MM.1S (cell line): ENCODE data around the gene SPTBN1.

Experiments used
- DNase-seq: peaks from one replicate; pipeline ENCODE4 v3.0.0-alpha.2; 2015
- H2AFZ ChIP-seq: fragments of 300-600 bp; sonication (generic); 2 replicates; pipeline ENCODE4 v1.6.0; 2016; ENCODE audit warnings: antibody characterized with exemption, low read length
- H3F3A ChIP-seq: fragments of 300-600 bp; sonication (generic); 2 replicates; pipeline ENCODE4 v1.6.1; 2016; ENCODE audit warnings: mild to moderate bottlenecking, antibody characterized with exemption, low read length, moderate library complexity, mixed read lengths; ENCODE audit not compliant: insufficient read depth
- H3K27ac ChIP-seq: fragments of 300-600 bp; sonication (generic); 2 replicates; pipeline ENCODE4 v1.5.1; 2016; ENCODE audit warnings: mild to moderate bottlenecking, low read length
- H3K27me3 ChIP-seq: fragments of 300-600 bp; sonication (generic); replicated peaks from 2 replicates; pipeline ENCODE4 v1.6.0; 2016; ENCODE audit warnings: low read length; ENCODE audit not compliant: insufficient read depth
- H3K36me3 ChIP-seq: fragments of 300-600 bp; sonication (generic); replicated peaks from 2 replicates; pipeline ENCODE4 v1.6.1; 2016; ENCODE audit warnings: mild to moderate bottlenecking, low read length, mixed read lengths; ENCODE audit not compliant: insufficient read depth
- H3K4me1 ChIP-seq: fragments of 300-600 bp; sonication (generic); 2 replicates; pipeline ENCODE4 v1.6.1; 2016; ENCODE audit warnings: low read length, mixed read lengths
- H3K4me2 ChIP-seq: fragments of 300-600 bp; sonication (generic); 2 replicates; pipeline ENCODE4 v1.6.0; 2016; ENCODE audit warnings: low read depth, low read length
- H3K4me3 ChIP-seq: fragments of 300-600 bp; sonication (generic); 2 replicates; pipeline ENCODE4 v1.5.1; 2016; ENCODE audit warnings: low read length, mixed read lengths
- H3K79me2 ChIP-seq: fragments of 300-600 bp; sonication (generic); 2 replicates; pipeline ENCODE4 v1.6.1; 2016; ENCODE audit warnings: mixed run types, low read length, mixed read lengths
- H3K9ac ChIP-seq: fragments of 300-600 bp; sonication (generic); 2 replicates; pipeline ENCODE4 v1.6.1; 2016; ENCODE audit warnings: low read length, mixed read lengths
- H3K9me2 ChIP-seq: fragments of 300-600 bp; sonication (generic); replicated peaks from 2 replicates; pipeline ENCODE4 v1.6.1; 2016; ENCODE audit warnings: mild to moderate bottlenecking, low read length, mixed read lengths; ENCODE audit not compliant: insufficient read depth
- H3K9me3 ChIP-seq: fragments of 300-600 bp; sonication (generic); replicated peaks from 2 replicates; pipeline ENCODE4 v1.6.1; 2016; ENCODE audit warnings: mild to moderate bottlenecking, low read length, mixed read lengths; ENCODE audit not compliant: insufficient read depth
- H4K20me1 ChIP-seq: fragments of 300-600 bp; sonication (generic); 2 replicates; pipeline ENCODE4 v1.6.1; 2016; ENCODE audit warnings: mild to moderate bottlenecking, low read length, moderate library complexity, mixed read lengths; ENCODE audit not compliant: insufficient read depth
- EZH2 ChIP-seq: fragments of 300-600 bp; sonication (generic); optimal IDR thresholded peaks from 2 replicates; pipeline ENCODE3; 2017; ENCODE audit warnings: low read depth, mild to moderate bottlenecking, antibody characterized with exemption, low read length, mixed read lengths
- EZH2phosphoT487 ChIP-seq: fragments of 300-600 bp; sonication (generic); IDR thresholded peaks from 2 replicates; pipeline ENCODE4 v1.6.1; 2018; ENCODE audit warnings: antibody characterized with exemption, low read length
- TF ChIP-seq, protein P1 (sequence below): fragments of 300-600 bp; sonication (generic); IDR thresholded peaks from 2 replicates; pipeline ENCODE4 v1.5.1; 2016; ENCODE audit warnings: antibody characterized with exemption, low read length, mixed read lengths

The SPTBN1 gene

GRCh38 chr2:54416938-54417337, 39.2 kb upstream of the SPTBN1 start:
- H3K9ac ChIP-seq, result no peak overlapping the region
- H3K27me3 ChIP-seq, result no peaks in the 10 kb centered on the region
- H3K79me2 ChIP-seq, result no peaks in the 10 kb centered on the region
- no peak for DNase-seq
- H3K4me2 ChIP-seq, result no peak overlapping the region
- no peak for TF ChIP-seq EZH2phosphoT487
- TF ChIP-seq, protein P1, sequence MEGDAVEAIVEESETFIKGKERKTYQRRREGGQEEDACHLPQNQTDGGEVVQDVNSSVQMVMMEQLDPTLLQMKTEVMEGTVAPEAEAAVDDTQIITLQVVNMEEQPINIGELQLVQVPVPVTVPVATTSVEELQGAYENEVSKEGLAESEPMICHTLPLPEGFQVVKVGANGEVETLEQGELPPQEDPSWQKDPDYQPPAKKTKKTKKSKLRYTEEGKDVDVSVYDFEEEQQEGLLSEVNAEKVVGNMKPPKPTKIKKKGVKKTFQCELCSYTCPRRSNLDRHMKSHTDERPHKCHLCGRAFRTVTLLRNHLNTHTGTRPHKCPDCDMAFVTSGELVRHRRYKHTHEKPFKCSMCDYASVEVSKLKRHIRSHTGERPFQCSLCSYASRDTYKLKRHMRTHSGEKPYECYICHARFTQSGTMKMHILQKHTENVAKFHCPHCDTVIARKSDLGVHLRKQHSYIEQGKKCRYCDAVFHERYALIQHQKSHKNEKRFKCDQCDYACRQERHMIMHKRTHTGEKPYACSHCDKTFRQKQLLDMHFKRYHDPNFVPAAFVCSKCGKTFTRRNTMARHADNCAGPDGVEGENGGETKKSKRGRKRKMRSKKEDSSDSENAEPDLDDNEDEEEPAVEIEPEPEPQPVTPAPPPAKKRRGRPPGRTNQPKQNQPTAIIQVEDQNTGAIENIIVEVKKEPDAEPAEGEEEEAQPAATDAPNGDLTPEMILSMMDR, result no peak
- no peaks in the 10 kb centered on the region for H3K9me2 ChIP-seq
- H2AFZ ChIP-seq, result no peak overlapping the region
- H3K4me1 ChIP-seq, result no peaks in the 10 kb centered on the region
- H3K4me3 ChIP-seq, result no peak overlapping the region
- H4K20me1 ChIP-seq, result no peaks in the 10 kb centered on the region
- H3K9me3 ChIP-seq, result no peaks in the 10 kb centered on the region
- no peaks in the 10 kb centered on the region for H3K36me3 ChIP-seq
- H3F3A ChIP-seq, result no peaks in the 10 kb centered on the region
- H3K27ac ChIP-seq, result no peak overlapping the region

DNA sequence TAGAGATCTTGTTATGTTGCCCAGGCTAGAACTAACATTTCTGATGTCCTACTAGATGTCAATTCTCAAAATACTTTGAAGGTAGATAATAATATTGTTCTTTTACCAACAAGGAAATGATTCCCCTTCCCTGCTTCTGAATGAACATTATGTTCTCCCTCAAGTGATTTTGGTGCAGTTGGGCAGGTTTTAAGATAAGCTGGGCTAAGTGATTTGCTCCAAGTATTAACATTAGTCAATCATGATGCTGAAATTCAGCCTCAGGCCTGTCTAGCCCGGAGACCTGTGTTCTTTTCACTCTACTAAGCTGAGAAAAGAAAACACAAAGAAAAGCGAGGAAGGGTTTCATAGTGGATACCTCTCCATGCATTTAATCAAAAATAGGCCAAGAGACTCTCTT, 38.5 kb upstream of the SPTBN1 start:
- no peaks in the 10 kb centered on the region for H3K4me1 ChIP-seq
- no peak for TF ChIP-seq EZH2
- H2AFZ ChIP-seq, result no peak overlapping the region
- H3K4me3 ChIP-seq, result no peak overlapping the region
- no peak overlapping the region for H3K27ac ChIP-seq
- no peak overlapping the region for H3K4me2 ChIP-seq
- no peaks in the 10 kb centered on the region for H3K36me3 ChIP-seq
- H4K20me1 ChIP-seq, result no peaks in the 10 kb centered on the region
- H3K9me2 ChIP-seq, result no peaks in the 10 kb centered on the region
- H3K79me2 ChIP-seq, result no peaks in the 10 kb centered on the region
- H3F3A ChIP-seq, result no peaks in the 10 kb centered on the region
- H3K27me3 ChIP-seq, result no peaks in the 10 kb centered on the region
- H3K9ac ChIP-seq, result no peak overlapping the region
- H3K9me3 ChIP-seq, result no peaks in the 10 kb centered on the region
- no peak for DNase-seq

GRCh38 chr2:54419388-54419787, 36.7 kb upstream of the SPTBN1 start:
- no peaks in the 10 kb centered on the region for H3K4me1 ChIP-seq
- no peaks in the 10 kb centered on the region for H3F3A ChIP-seq
- H3K27me3 ChIP-seq, result no peaks in the 10 kb centered on the region
- H3K79me2 ChIP-seq, result no peaks in the 10 kb centered on the region
- no peaks in the 10 kb centered on the region for H3K36me3 ChIP-seq
- H3K9ac ChIP-seq, result no peak overlapping the region
- H3K9me2 ChIP-seq, result no peaks in the 10 kb centered on the region
- DNase-seq, result no peak
- H3K27ac ChIP-seq, result no peak overlapping the region
- no peak overlapping the region for H3K4me3 ChIP-seq
- H4K20me1 ChIP-seq, result no peaks in the 10 kb centered on the region
- no peaks in the 10 kb centered on the region for H3K9me3 ChIP-seq
- H3K4me2 ChIP-seq, result no peak overlapping the region
- TF ChIP-seq EZH2 (no peak), EZH2phosphoT487 (no peak)
- TF ChIP-seq, protein P1, result no peak
- no peak overlapping the region for H2AFZ ChIP-seq

DNA sequence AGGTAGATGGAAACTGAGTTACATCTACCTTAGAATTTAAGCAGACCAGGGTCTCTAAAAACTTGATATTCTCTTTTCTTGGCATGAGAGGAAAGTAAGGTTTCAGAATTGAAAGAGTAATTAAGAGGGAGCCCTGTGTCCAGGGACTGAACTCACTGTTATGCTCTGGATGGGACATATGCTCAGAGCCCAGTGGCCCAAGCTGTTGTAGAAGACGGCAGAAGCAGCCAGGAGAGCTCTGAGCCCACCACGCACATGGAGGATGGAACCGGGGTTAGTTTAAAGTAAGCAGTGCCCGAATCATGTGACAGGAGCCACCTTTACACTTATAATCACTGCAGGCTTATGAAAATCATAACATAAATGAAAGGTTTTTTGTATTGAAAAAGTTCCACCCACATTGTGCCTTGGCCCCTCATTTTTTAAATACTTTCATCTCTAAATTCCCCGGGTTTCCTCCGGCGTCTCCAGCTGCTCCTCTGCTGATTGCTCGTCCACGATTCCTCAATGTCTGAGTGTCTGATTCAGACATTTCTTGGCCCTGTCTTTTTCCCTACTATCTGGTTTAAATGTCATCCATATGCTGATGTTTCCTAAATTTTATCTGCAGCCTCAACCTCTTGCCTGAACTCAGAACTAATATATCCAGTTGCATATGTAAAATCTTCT, 36.1 kb upstream of the SPTBN1 start:
- H3K4me1 ChIP-seq, result no peaks in the 10 kb centered on the region
- H3K4me2 ChIP-seq, result no peak overlapping the region
- no peak overlapping the region for H3K27ac ChIP-seq
- no peak for TF ChIP-seq EZH2phosphoT487
- TF ChIP-seq, protein P1, result no peak
- no peak for TF ChIP-seq EZH2
- H3K79me2 ChIP-seq, result no peaks in the 10 kb centered on the region
- DNase-seq, result no peak
- H3K9me3 ChIP-seq, result no peaks in the 10 kb centered on the region
- no peaks in the 10 kb centered on the region for H3K9me2 ChIP-seq
- H3K27me3 ChIP-seq, result no peaks in the 10 kb centered on the region
- H3K36me3 ChIP-seq, result no peaks in the 10 kb centered on the region
- no peaks in the 10 kb centered on the region for H4K20me1 ChIP-seq
- H3K4me3 ChIP-seq, result no peak overlapping the region
- H3F3A ChIP-seq, result no peaks in the 10 kb centered on the region
- H2AFZ ChIP-seq, result no peak overlapping the region
- no peak overlapping the region for H3K9ac ChIP-seq
